Measurements from ENCODE around the gene KIF1A.

Gene KIF1A

DNA sequence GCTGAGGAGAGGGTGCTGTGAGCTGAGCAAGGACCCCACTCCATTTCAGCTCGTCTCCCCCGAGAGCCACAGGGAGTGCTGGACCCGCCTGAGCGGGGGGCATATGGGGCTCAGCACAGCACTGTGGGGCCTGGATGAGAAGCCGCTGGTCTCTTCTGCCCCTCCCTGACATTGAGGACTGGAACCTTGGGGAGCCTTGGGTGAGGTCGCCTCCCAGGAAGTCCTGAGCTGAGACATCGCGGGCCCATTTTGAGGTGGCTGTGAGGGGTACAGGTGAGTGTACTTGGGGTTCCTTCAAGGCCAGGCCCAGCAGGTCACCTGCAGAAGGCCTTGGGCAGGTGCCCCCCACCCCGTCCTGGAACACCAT is 131.5 kb downstream of the KIF1A start:
- no peak for DNase-seq (ENCODE audit: low read depth in 1 of 2, low spot score in 1 of 2)
- H3K4me3 ChIP-seq (replicated peaks; ENCODE audit: insufficient read depth, low read length): no peak overlapping the region
- TF ChIP-seq POLR2AphosphoS5 (IDR thresholded peaks at IDR 0.05; ENCODE audit: low read depth) (no peak), SPI1 (IDR thresholded peaks at IDR 0.05; ENCODE audit: borderline replicate concordance, low read depth) (no peak), GABPA (IDR thresholded peaks at IDR 0.05; ENCODE audit: low read depth) (no peak)
- TF ChIP-seq, protein P1, sequence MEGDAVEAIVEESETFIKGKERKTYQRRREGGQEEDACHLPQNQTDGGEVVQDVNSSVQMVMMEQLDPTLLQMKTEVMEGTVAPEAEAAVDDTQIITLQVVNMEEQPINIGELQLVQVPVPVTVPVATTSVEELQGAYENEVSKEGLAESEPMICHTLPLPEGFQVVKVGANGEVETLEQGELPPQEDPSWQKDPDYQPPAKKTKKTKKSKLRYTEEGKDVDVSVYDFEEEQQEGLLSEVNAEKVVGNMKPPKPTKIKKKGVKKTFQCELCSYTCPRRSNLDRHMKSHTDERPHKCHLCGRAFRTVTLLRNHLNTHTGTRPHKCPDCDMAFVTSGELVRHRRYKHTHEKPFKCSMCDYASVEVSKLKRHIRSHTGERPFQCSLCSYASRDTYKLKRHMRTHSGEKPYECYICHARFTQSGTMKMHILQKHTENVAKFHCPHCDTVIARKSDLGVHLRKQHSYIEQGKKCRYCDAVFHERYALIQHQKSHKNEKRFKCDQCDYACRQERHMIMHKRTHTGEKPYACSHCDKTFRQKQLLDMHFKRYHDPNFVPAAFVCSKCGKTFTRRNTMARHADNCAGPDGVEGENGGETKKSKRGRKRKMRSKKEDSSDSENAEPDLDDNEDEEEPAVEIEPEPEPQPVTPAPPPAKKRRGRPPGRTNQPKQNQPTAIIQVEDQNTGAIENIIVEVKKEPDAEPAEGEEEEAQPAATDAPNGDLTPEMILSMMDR (IDR thresholded peaks at IDR 0.05; ENCODE audit: insufficient read depth, low read length): no peak
- TF ChIP-seq, protein P2, sequence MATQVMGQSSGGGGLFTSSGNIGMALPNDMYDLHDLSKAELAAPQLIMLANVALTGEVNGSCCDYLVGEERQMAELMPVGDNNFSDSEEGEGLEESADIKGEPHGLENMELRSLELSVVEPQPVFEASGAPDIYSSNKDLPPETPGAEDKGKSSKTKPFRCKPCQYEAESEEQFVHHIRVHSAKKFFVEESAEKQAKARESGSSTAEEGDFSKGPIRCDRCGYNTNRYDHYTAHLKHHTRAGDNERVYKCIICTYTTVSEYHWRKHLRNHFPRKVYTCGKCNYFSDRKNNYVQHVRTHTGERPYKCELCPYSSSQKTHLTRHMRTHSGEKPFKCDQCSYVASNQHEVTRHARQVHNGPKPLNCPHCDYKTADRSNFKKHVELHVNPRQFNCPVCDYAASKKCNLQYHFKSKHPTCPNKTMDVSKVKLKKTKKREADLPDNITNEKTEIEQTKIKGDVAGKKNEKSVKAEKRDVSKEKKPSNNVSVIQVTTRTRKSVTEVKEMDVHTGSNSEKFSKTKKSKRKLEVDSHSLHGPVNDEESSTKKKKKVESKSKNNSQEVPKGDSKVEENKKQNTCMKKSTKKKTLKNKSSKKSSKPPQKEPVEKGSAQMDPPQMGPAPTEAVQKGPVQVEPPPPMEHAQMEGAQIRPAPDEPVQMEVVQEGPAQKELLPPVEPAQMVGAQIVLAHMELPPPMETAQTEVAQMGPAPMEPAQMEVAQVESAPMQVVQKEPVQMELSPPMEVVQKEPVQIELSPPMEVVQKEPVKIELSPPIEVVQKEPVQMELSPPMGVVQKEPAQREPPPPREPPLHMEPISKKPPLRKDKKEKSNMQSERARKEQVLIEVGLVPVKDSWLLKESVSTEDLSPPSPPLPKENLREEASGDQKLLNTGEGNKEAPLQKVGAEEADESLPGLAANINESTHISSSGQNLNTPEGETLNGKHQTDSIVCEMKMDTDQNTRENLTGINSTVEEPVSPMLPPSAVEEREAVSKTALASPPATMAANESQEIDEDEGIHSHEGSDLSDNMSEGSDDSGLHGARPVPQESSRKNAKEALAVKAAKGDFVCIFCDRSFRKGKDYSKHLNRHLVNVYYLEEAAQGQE (IDR thresholded peaks at IDR 0.05; ENCODE audit: insufficient replicate concordance, low read depth): no peak
- H3K27ac ChIP-seq (replicated peaks): no peak overlapping the region
- H3K27me3 ChIP-seq (ENCODE audit: insufficient read depth, poor library complexity, severe bottlenecking): no peaks in the 10 kb centered on the region

DNA sequence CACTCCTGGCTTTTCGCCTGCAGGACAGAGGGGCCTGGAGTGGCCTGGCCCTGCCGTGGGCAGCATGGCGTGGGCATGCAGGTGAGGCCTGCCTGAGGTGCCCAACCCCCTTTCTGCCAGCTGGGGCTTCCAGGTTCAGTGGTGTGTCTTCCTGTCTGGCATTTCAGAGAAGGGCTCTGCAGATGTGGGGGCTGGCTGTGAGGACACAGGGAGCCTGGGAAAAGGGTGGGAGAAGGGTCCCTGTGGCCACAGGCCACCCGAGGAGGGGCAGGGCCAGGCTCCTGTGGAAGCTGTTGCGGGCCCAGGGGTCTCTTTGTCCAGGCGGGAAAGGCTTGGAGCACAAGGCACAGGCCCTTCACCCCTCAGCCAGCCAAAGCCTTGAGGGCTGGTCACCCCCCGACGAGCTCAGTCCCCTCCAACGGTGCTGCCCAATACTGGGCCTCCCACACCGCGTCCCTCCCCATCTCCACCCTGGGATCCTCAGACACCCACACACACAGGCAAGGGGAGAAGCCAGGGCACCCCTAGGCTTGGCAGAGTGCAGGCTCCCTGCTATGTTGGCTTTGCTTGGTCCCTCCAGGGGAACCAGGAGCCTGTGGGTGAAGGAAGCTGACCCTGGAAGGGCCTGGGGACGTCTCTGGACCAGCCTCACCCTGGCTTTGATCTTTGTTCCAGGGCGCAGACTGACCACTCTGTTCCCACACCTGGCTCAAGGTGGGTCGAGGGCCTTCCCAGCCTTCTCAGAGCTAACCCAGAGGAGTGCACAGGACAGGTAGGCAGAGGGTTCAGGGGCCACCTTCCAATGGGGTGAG is 132.1 kb downstream of the KIF1A start:
- no peak overlapping the region for H3K27ac ChIP-seq (replicated peaks)
- TF ChIP-seq, protein P1 (IDR thresholded peaks at IDR 0.05; ENCODE audit: insufficient read depth, low read length): no peak
- TF ChIP-seq GABPA (IDR thresholded peaks at IDR 0.05; ENCODE audit: low read depth): no peak
- H3K4me3 ChIP-seq (replicated peaks; ENCODE audit: insufficient read depth, low read length): no peak overlapping the region
- no peaks in the 10 kb centered on the region for H3K27me3 ChIP-seq (ENCODE audit: insufficient read depth, poor library complexity, severe bottlenecking)
- DNase-seq (ENCODE audit: low read depth in 1 of 2, low spot score in 1 of 2): no peak

DNA sequence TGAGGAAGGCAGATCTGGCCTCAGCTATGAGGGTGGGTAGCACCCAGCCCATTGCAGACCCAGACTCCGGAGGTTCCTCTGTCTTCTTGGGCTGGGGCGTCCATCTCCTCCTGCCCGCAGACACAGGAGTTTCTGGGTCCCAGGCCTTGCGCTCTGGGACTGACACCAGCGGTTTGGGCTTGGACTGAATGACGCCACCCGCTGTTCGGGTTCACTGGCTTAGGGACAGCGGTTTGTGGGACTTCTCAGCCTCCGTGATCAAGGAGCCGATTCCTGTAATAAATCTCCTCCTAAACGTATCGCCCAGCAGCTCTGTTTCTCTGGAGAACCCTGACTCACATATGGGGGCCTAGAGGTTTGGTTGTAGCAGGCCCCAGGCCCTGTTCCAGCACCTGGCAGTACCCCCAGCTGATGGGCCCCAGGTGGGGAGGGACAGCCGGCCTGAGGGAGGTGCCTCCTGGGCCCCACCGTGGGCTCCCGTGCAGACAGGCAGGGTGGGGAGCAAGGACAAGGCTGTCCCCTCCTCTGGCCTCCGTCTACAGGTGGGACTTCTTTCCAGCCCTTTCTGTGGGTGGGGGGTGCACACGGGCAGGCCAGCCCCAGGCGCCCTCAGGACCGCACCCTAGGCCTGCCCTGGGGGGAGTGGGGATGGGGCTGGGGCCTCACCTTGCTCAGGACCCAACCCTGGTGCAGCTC is 132.8 kb downstream of the KIF1A start:
- Histone ChIP-seq H3K27ac (replicated peaks) (no peak overlapping the region), H3K4me3 (replicated peaks; ENCODE audit: insufficient read depth, low read length) (no peak overlapping the region), H3K27me3 (ENCODE audit: insufficient read depth, poor library complexity, severe bottlenecking) (no peaks in the 10 kb centered on the region)
- DNase-seq (ENCODE audit: low read depth in 1 of 2, low spot score in 1 of 2): no peak
- TF ChIP-seq, protein P1 (IDR thresholded peaks at IDR 0.05; ENCODE audit: insufficient read depth, low read length): no peak
- no peak for TF ChIP-seq SPI1 (IDR thresholded peaks at IDR 0.05; ENCODE audit: borderline replicate concordance, low read depth)
- TF ChIP-seq POLR2AphosphoS5 (IDR thresholded peaks at IDR 0.05; ENCODE audit: low read depth): no peak
- TF ChIP-seq, protein P2 (IDR thresholded peaks at IDR 0.05; ENCODE audit: insufficient replicate concordance, low read depth): no peak
- no peak for TF ChIP-seq GABPA (IDR thresholded peaks at IDR 0.05; ENCODE audit: low read depth)

Data from HL-60 (cell line).